ENCODE results near the gene EVI5.
"Not testable (repeated sequence)": the region's sequence is repeated elsewhere in the genome, so short reads cannot be mapped to it uniquely, and the experiment has no call there.

The EVI5 gene

GRCh38 chr1:92791487-92792066 is 6.7 kb upstream of the EVI5 start:
- no peak for DNase-seq (ENCODE audit: low read depth in 2 of 2)

DNA sequence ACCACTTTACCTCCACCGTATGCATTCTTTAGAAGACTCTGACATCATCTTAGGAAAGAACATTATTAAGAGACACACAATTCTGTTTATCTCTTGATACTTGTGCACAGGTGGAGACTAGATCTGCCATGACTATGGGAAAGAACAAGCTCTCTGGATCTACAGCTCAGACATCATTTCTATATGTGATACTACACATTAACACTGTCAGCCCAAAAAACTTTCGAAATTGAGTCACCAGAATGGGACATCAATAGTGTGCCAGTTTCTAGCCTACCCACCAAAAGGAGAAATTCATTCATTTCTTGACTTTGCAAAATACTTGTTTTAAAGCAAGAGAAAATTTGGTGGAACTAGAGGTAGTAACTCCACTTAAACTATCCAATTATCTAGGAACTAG is 6.0 kb upstream of the EVI5 start:
- no peak for DNase-seq (ENCODE audit: low read depth in 2 of 2)

DNA sequence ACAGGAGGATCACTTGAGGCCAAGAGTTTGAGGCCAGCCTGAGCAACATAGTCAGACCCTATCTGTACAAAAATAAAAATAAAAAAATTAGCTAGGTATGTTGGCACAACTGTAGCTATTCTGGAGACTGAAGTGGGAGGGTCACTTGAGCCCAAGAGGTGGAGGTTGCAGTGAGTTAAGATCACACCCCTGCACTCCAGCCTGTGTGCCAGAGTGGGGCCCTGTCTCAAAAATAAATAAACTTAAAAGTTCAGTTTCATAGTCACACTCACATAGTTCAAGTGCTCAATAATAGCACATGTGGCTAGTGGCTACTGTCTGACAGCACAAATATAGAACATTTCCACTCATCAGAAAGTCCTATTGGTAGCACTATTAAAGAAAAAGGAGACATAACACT is 5.2 kb upstream of the EVI5 start:
- DNase-seq (ENCODE audit: low read depth in 2 of 2) = no peak

DNA sequence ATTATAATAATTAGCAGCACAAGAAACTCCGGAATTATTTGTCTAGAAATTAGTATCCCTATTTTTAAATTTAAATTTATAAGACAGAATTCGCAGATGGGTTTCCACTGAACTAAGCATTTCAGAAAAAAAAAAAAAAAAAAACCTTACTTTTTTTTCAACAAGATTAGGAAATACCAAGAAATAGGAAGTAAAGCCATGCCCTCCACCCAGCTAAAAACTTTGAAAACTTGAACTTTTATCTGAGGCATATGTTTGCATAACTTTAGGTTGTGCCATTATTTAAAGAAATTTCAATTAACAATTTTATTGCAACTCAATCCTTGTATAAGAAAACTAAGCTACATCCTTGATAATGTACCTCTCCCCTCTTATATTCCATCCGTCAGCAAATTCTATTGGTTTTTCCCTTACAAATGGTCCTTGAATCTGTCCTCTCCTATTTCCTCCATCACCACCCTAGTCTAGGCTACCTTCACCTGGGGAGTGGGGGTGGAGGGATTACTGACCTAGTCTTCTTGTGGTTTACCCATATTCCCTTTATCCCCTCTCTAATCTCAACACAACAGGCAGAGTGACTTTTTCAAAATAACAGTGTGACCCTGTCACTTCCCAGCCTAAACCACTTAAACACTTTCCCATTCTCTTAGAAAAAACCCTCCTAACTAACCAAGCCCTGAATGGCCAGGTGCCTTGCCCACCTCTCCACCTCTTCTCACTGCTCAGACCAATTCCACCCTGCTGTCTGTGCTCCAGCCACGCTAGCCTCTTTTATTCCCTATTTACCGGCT is 1.4 kb upstream of the EVI5 start:
- no peak for DNase-seq (ENCODE audit: low read depth in 2 of 2)

DNA sequence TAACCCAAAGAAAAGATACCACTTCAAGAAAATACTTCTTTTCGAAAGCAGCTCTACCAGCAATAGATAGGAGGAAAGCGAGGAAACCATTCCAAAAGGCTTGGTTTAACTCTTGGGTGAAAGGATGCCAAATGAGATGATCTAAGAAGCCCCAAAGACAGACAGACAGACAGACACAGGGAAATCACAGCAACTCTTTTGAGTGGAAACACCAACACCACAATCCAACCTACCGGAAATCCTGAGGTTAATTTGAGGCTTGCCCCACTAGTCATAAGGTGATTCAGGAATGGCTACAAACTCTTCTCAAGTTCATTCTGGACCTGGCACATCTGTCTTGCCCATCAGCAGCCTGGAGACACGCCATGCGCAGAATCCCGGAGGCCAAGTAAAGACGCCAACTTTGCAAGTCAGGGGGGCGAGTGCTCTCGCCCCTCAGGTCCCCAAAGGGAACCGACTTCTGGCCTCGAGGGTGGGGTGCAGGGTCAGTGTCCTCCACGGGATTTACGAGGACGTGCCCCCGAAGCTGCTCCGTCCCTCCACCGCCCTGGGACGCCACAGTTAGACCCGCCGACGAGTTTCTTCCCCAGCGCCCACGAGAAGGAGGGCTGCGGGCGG is 778 bp downstream of the EVI5 start:
- DNase-seq (ENCODE audit: low read depth in 2 of 2) = peak in 1 of 2 donors; percentile 28

GRCh38 chr1:92783550-92783949 is 1.4 kb downstream of the EVI5 start:
- not testable (repeated sequence) for DNase-seq (ENCODE audit: low read depth in 2 of 2)

DNA sequence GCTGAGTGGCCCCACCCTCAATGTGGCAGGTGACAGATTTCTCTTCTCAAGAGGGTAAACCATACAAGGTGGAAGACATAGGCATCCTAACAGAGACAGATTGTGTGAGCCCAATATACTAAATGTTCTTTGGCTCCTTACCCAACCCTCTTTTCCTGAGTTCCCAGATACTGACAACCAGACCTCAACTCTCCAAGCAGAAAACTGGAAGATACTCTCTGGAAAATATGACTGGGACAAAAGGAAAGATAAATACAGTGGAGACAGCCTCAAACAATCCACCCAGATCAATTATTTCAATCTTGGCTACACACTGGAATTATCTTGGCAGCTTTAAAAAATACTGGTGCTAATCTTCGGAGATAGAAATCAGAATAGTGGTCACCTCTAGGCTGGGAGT is 6.5 kb downstream of the EVI5 start:
- no peak for DNase-seq (ENCODE audit: low read depth in 2 of 2)

DNA sequence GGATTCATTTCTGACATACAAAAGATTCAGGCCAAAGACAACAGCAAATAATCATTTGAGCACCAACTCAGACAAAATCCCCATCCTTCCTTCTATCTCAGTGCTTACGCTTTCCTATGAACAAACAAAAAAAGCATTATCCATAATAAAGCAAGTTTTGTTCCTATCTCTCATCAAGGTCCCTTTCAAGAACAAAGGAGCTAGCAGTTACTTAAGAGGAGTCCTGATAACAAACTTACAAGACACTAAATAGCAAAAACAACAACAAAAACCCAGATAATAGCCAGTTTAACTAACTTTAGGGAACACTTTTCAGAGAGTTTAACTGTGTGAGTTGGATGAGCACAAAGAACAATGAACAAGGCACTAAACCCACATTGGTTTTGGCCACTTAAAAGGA is 10.5 kb downstream of the EVI5 start:
- no peak for DNase-seq (ENCODE audit: low read depth in 2 of 2)

DNA sequence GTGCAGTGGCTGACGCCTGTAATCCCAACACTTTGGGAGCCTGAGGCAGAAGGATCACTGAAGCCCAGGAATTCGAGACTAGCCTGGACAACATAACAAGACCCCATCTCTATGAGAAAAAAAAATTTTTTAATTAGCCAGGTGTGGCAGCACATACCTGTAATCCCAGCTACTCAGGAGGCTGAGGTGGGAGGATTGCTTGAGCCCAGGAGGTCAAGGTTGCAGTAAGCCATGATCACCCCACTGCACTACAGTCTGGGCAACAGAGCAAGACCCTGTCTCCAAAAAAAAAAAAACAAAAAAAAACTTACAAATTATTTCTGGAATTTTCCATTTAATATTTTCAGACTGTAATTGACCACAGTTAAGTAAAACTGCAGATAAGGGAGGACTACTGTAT is 11.2 kb downstream of the EVI5 start:
- DNase-seq (ENCODE audit: low read depth in 2 of 2) = not testable (repeated sequence)

GRCh38 chr1:92769856-92770255 is 15.1 kb downstream of the EVI5 start:
- DNase-seq (ENCODE audit: low read depth in 2 of 2) = no peak

DNA sequence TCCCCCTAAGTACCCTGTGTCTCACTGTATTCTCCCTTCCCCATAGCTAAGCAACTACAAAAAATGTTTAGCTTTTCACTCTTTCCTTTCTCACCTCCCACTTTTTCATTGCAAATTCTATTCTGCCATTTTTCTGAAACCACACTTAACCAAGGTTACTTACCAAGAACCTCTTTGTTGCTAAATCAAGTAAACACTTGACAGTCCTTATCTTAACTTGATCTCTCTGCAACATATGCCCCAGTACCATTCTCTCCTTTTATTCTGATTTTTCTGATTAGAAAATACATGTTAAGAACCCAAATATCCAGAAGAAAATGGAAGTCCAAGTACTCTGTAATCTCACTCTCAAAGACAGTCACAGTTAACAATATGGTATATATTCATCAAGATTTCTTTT is 16.0 kb downstream of the EVI5 start:
- no peak for DNase-seq (ENCODE audit: low read depth in 2 of 2)

GRCh38 chr1:92768296-92768695 is 16.6 kb downstream of the EVI5 start:
- no peak for DNase-seq (ENCODE audit: low read depth in 2 of 2)

- no peak for DNase-seq (ENCODE audit: low read depth in 2 of 2)
These were observed 20.8 kb downstream of the EVI5 start for GRCh38 chr1:92764116-92764515.

- no peak for DNase-seq (ENCODE audit: low read depth in 2 of 2)
These were observed 22.6 kb downstream of the EVI5 start for GRCh38 chr1:92762355-92762754.

- DNase-seq (ENCODE audit: low read depth in 2 of 2) = no peak
These were observed 25.5 kb downstream of the EVI5 start for GRCh38 chr1:92759361-92759760.

DNA sequence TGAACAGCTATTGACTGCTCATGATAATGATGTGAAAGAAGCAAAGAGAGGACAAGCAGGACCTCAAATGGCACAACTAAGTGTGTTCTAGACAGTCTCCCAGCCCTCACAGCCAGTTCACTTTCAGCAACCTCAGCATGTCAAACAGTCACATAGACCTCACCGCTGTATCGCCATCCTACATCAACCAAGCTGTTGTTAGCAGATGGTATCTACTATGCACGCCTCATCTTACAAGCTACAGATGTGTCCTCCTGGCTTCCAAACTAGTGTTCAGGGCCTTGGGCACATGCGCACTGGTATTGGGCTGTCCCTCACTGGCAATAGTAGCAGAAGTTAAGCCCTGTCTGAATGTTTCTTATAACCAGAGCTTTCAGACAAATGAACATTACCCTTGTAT is 28.4 kb downstream of the EVI5 start:
- no peak for DNase-seq (ENCODE audit: low read depth in 2 of 2)

DNA sequence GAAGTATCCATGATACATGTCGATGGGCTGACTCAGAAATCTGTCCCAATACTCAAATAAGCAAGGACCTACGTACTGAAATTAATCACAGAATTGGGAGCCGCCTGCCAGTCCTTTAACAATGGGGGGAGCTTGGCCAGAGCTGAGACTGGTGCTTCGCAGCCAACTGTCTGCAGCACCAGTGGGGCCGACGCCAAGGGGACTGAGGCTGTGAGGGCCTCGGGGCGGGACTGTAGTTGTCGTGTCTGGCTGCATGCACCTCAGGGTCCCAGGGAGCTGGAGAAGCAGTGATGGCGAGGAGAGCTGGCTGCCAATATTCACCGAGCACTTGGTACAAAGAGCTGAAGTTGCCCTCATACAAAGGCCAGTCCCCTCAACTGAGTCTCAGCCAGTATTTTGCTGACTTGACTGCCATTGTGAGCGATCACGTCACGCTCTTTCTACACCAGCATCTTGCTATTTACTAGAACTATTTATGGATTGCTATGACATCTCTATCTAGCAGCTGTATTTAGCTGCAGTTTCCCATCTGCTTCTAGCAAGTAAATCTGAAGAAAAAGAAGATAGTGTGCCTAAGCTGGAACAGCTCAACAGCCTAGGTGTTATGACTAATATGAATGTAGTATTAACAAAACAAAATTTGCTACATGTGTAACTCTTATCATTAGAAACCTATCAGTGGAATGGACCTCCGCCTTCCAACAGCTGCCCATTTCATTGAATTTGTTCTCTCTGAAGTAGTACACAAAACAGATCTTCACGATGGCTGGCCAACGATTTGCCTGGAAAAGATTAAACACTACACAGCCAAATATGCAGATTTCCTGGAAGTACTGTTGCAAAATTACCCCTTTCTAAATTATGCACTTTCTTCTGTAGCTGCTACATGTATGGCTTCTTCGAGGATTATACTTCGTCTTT is 29.1 kb downstream of the EVI5 start:
- DNase-seq (ENCODE audit: low read depth in 2 of 2) = no peak

GRCh38 chr1:92754719-92755050 is 30.2 kb downstream of the EVI5 start:
- no peak for DNase-seq (ENCODE audit: low read depth in 2 of 2)

DNA sequence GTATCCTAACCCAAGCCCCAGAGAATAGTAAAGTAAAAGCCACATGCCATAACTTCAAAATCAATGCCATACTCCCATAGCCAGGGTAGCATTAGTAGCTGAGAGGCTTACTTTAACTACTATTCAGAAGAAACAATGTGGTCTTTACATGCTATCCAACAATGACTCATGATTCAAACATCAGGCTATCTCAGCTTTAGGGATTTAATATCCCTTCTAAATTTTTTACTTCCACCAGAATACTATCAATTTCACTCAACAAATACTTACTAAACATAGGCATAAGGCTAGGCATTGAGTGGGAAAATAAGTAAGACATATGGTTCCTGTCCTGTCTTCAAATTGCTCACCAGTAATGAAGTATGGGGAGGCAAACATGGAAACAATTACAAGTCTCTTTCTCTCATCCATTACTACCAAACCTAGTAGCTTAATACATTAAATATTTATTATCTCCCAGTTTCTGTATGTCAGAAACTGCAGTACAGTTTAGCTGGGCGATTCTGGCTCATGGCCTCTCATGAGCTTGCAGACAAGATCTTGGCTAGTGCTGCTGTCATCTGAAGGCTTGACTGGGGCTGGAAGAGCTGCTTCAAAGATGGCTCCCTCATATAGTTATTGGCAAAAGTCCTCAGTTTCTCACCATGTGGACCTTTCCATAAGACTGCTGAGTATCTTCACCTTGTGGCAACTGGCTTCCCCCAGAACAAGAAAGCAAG is 30.7 kb downstream of the EVI5 start:
- DNase-seq (ENCODE audit: low read depth in 2 of 2) = no peak

DNA sequence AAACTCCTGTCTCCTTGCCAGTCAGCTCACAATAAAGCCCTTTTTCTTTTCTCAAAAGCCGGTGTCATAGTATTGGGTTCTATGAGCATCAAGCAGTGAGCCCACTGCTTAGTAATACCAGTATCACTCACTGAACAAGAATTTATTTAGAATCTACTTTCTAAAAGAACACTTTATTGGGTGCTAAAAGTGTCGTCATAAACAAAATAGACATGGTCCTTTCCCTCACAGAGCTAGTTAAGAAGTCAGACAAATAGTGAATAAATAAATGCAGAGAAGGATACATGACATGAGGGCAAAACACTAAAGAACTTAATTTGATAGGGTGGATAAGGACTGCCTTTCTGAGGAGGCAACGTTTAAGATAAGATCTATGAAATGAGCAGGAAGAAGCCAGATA is 32.2 kb downstream of the EVI5 start:
- no peak for DNase-seq (ENCODE audit: low read depth in 2 of 2)

- DNase-seq (ENCODE audit: low read depth in 2 of 2) = peak; percentile 4 to 21
These were observed 35.8 kb downstream of the EVI5 start for GRCh38 chr1:92749024-92749634.
